ENCODE results near the gene SEC31B.

- TF ChIP-seq CTCF (conservative IDR thresholded peaks at IDR 0.05; ENCODE audit: low read depth in 2 of 2) (no peak), EZH2phosphoT487 (IDR thresholded peaks at IDR 0.05; ENCODE audit: unreplicated experiment) (no peak), POLR2AphosphoS5 (IDR thresholded peaks at IDR 0.05; ENCODE audit: low read depth) (no peak)
These were observed 48.2 kb upstream of the SEC31B start for GRCh38 chr10:100567826-100568225.
